HCT116 (cell line): Measurements from ENCODE around the gene REEP3. TPM values are rescaled to one million over a fixed set of nuclear protein-coding genes. Genes with fewer than 3 reads are reported as not detected.

Source experiments
- ATAC-seq: fragments of 200-7000 bp; cut with Tn5 transposase; 2 replicates; pipeline ENCODE4 v1.9.1; 2020; ENCODE audit warnings: mild to moderate bottlenecking, moderate library complexity
- BruUV-seq: library from RNA; stranded (reverse); fragments of 400-500 nt; replicated peaks from 2 replicates; lab custom pipeline; 2021; lab: Mats Ljungman, UMichigan
- CTCF ChIA-PET: fragments of 300-600 bp; sonication (Branson Sonifier 250); formaldehyde crosslinking; loops from one replicate; lab custom pipeline; 2021; ENCODE audit warnings: antibody characterized with exemption; lab: Charles Lee
- POLR2A ChIA-PET: fragments of 300-600, 350-600 bp; sonication (Branson Sonifier 250); formaldehyde crosslinking; loops from one replicate; lab custom pipeline; 2021; ENCODE audit warnings: antibody characterized with exemption; lab: Charles Lee
- RAD21 ChIA-PET, 2 experiments: fragments of 300-600 bp; sonication (Branson Sonifier 250); formaldehyde crosslinking; loops; one replicate each; lab custom pipeline; 2023; ENCODE audit warnings: low total read pairs in 2 of 2; ENCODE audit not compliant: uncharacterized antibody in 2 of 2, unreplicated experiment in 2 of 2, low non-redundant PET in 1 of 2; lab: Charles Lee
- DNase-seq: peaks from one replicate; pipeline ENCODE4 v3.0.0-alpha.2; 2010; ENCODE audit warnings: low read depth, low spot score
- H2AFZ ChIP-seq: fragments of 200-600 bp; shearing (Covaris generic), sonication (generic); 2 replicates; pipeline ENCODE4 v1.6.1; 2017; ENCODE audit warnings: low read depth, mixed run types, mixed read lengths, antibody characterized with exemption, low read length; ENCODE audit not compliant: poor library complexity, severe bottlenecking
- H3K27ac ChIP-seq: 2 replicates; pipeline ENCODE4 v1.5.1; 2012; ENCODE audit warnings: low read depth, low read length
- H3K27me3 ChIP-seq: fragments of 200-600 bp; sonication (generic); 2 replicates; pipeline ENCODE4 v1.6.1; 2016; ENCODE audit warnings: mixed run types, low read length, mixed read lengths; ENCODE audit not compliant: insufficient read depth
- H3K36me3 ChIP-seq, 2 experiments: fragments of 200-500 bp in 1 of 2; fragments of 200-600 bp in 1 of 2; sonication (Bioruptor generic) in 1 of 2; sonication (generic) in 1 of 2; 2 replicates each; pipeline versions ENCODE4 v1.5.1 to v1.6.1; 2014 to 2016; ENCODE audit warnings: low read length in 2 of 2, inconsistent platforms in 1 of 2, mixed read lengths in 1 of 2, mixed run types in 1 of 2; ENCODE audit not compliant: insufficient read depth in 2 of 2, control insufficient read depth in 1 of 2
- H3K4me1 ChIP-seq, 2 experiments: fragments of 200-600 bp in 1 of 2; sonication (generic) in 1 of 2; 2 replicates each; pipeline versions ENCODE4 v1.5.1 to v1.6.1; 2012 to 2017; ENCODE audit warnings: low read length in 2 of 2, inconsistent platforms in 1 of 2, mild to moderate bottlenecking in 1 of 2, mixed read lengths in 1 of 2, mixed run types in 1 of 2, moderate library complexity in 1 of 2; ENCODE audit not compliant: insufficient read depth in 2 of 2, control insufficient read depth in 1 of 2
- H3K4me2 ChIP-seq: fragments of 200-600 bp; sonication (generic); 2 replicates; pipeline ENCODE4 v1.6.1; 2017; ENCODE audit warnings: mixed run types, low read length, mixed read lengths
- H3K4me3 ChIP-seq, 2 experiments: fragments of 200-600 bp in 1 of 2; sonication (generic) in 1 of 2; replicated peaks in 1 of 2; 2 replicates each; pipeline ENCODE4 v1.5.1; 2011 to 2016; ENCODE audit warnings: low read length in 2 of 2, control low read depth in 1 of 2, low read depth in 1 of 2, mild to moderate bottlenecking in 1 of 2, mixed read lengths in 1 of 2, mixed run types in 1 of 2
- H3K79me2 ChIP-seq: fragments of 200-600 bp; sonication (generic); 2 replicates; pipeline ENCODE4 v1.6.1; 2017; ENCODE audit warnings: mild to moderate bottlenecking, mixed run types, low read length, moderate library complexity, mixed read lengths; ENCODE audit not compliant: insufficient read depth
- H3K9ac ChIP-seq: fragments of 200-600 bp; sonication (generic); 2 replicates; pipeline ENCODE4 v1.6.1; 2016; ENCODE audit warnings: low read length, mixed read lengths
- H3K9me2 ChIP-seq: fragments of 200-600 bp; sonication (generic), shearing (Covaris generic); 2 replicates; pipeline ENCODE4 v1.6.1; 2017; ENCODE audit warnings: mixed run types, mild to moderate bottlenecking, moderate library complexity; ENCODE audit not compliant: insufficient read depth
- H3K9me3 ChIP-seq, 2 experiments: fragments of 200-500 bp in 1 of 2; fragments of 200-600 bp in 1 of 2; sonication (Bioruptor generic) in 1 of 2; sonication (generic) in 1 of 2; 2 replicates each; pipeline ENCODE4 v1.6.1; 2014 to 2017; ENCODE audit warnings: low read length in 2 of 2, mixed read lengths in 2 of 2, inconsistent platforms in 1 of 2, low read depth in 1 of 2, mild to moderate bottlenecking in 1 of 2, mixed run types in 1 of 2, moderate library complexity in 1 of 2; ENCODE audit not compliant: control insufficient read depth in 1 of 2, insufficient read depth in 1 of 2
- H4K20me1 ChIP-seq: fragments of 200-600 bp; sonication (generic), shearing (Covaris generic); 2 replicates; pipeline ENCODE4 v1.6.1; 2017; ENCODE audit warnings: mixed run types, mild to moderate bottlenecking, moderate library complexity; ENCODE audit not compliant: insufficient read depth
- CBX3 ChIP-seq: IDR thresholded peaks from 2 replicates; pipeline ENCODE4 v1.6.1; 2012; ENCODE audit warnings: low read depth
- EGR1 ChIP-seq: IDR thresholded peaks from 2 replicates; pipeline ENCODE4 v1.6.1; 2012; ENCODE audit warnings: low read depth
- ELF1 ChIP-seq: IDR thresholded peaks from 2 replicates; pipeline ENCODE4 v1.6.1; 2012; ENCODE audit warnings: low read depth, borderline replicate concordance
- EZH2 ChIP-seq: fragments of 200-600 bp; sonication (generic); IDR thresholded peaks from 2 replicates; pipeline ENCODE4 v1.6.1; 2017; ENCODE audit warnings: antibody characterized with exemption, mixed run types
- EZH2phosphoT487 ChIP-seq: fragments of 200-600 bp; IDR thresholded peaks from 2 replicates; pipeline ENCODE4 v1.6.1; 2018; ENCODE audit warnings: antibody characterized with exemption, borderline replicate concordance
- MAX ChIP-seq: IDR thresholded peaks from 2 replicates; pipeline ENCODE4 v1.6.1; 2012
- POLR2A ChIP-seq: IDR thresholded peaks from 2 replicates; pipeline ENCODE4 v1.7.0; 2011; ENCODE audit warnings: borderline replicate concordance; ENCODE audit not compliant: insufficient read depth, insufficient read length; ENCODE audit errors: extremely low read depth
- RAD21 ChIP-seq: IDR thresholded peaks from 2 replicates; pipeline ENCODE4 v1.6.1; 2012; ENCODE audit warnings: low read depth, mild to moderate bottlenecking
- SP1 ChIP-seq: IDR thresholded peaks from 2 replicates; pipeline ENCODE4 v1.6.1; 2012; ENCODE audit warnings: low read depth
- ZFX ChIP-seq: fragments of 450-650 bp; IDR thresholded peaks from 2 replicates; pipeline ENCODE4 v1.6.1; 2017
- ZNF274 ChIP-seq: fragments of 200-500 bp; sonication (Bioruptor generic); IDR thresholded peaks from 2 replicates; pipeline ENCODE4 v1.6.1; 2014; ENCODE audit warnings: mild to moderate bottlenecking, low read depth, low read length, inconsistent platforms
- intact Hi-C: fragments of 100-400 bp; cut with micrococcal nuclease; formaldehyde crosslinking; loops from 2 replicates; pipeline ENCODE4 v1.10.0; 2022
- total RNA-seq: library from RNA; stranded (reverse); gene quantifications from one replicate; pipeline ENCODE4 v1.2.1, GENCODE V29; 2021; ENCODE audit not compliant: unreplicated experiment
- TF ChIP-seq, protein P1 (sequence below): IDR thresholded peaks from 2 replicates; pipeline ENCODE4 v1.6.1; 2012; ENCODE audit warnings: low read depth

Gene REEP3
- total RNA-seq, 1 experiment from 2014 or later: 41.3 TPM

DNA sequence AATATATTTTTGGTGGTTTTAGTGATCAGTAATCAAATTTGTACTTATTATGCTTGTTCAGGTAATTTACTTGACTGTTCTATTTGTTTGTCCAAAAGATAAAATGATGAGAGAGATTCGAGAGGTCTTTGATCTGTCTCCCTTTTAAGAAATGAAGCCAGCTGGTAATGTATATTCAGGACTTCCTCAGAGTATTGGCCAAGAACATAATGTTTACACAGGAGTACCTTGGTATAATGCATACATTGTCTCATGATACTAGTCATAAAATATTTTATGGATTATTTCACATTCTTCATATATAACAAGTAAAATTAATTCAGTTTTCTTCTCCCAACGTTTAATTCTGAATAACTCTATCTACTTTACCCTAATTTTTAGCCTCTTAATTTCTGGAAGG is 100.9 kb downstream of the REEP3 start:
- ChIA-PET CTCF (interaction anchor here (1.2 kb wide), 1 partner anchor 8 kb away, joined by 3 read pairs; no protein-coding TSS in a partner anchor), POLR2A (interaction anchor here (1.2 kb wide), 1 partner anchor 14 kb away, joined by 3 read pairs; no protein-coding TSS in a partner anchor), RAD21 (no interaction called here)
- Histone ChIP-seq H4K20me1 (no peaks in the 10 kb centered on the region), H3K36me3 (peaks cover 0 to 6% of the 10 kb centered on the region in 2 experiments; a peak in 2 of 4 replicates), H3K79me2 (no peaks in the 10 kb centered on the region), H3K9me3 (no peaks in the 10 kb centered on the region), H3K4me3 (no peak overlapping the region), H2AFZ (no peak overlapping the region), H3K9ac (no peak overlapping the region), H3K4me1 (peaks cover 0 to under 1% of the 10 kb centered on the region in 2 experiments; a peak in 1 of 4 replicates), H3K27me3 (no peaks in the 10 kb centered on the region), H3K9me2 (no peaks in the 10 kb centered on the region), H3K4me2 (no peak overlapping the region), H3K27ac (no peak overlapping the region)
- no peak for DNase-seq
- no peak for ATAC-seq
- TF ChIP-seq RAD21 (no peak), POLR2A (no peak), MAX (no peak), CBX3 (no peak), EZH2 (no peak), SP1 (no peak), EZH2phosphoT487 (no peak), ZFX (no peak), ELF1 (no peak), EGR1 (no peak), ZNF274 (no peak)
- TF ChIP-seq, protein P1, sequence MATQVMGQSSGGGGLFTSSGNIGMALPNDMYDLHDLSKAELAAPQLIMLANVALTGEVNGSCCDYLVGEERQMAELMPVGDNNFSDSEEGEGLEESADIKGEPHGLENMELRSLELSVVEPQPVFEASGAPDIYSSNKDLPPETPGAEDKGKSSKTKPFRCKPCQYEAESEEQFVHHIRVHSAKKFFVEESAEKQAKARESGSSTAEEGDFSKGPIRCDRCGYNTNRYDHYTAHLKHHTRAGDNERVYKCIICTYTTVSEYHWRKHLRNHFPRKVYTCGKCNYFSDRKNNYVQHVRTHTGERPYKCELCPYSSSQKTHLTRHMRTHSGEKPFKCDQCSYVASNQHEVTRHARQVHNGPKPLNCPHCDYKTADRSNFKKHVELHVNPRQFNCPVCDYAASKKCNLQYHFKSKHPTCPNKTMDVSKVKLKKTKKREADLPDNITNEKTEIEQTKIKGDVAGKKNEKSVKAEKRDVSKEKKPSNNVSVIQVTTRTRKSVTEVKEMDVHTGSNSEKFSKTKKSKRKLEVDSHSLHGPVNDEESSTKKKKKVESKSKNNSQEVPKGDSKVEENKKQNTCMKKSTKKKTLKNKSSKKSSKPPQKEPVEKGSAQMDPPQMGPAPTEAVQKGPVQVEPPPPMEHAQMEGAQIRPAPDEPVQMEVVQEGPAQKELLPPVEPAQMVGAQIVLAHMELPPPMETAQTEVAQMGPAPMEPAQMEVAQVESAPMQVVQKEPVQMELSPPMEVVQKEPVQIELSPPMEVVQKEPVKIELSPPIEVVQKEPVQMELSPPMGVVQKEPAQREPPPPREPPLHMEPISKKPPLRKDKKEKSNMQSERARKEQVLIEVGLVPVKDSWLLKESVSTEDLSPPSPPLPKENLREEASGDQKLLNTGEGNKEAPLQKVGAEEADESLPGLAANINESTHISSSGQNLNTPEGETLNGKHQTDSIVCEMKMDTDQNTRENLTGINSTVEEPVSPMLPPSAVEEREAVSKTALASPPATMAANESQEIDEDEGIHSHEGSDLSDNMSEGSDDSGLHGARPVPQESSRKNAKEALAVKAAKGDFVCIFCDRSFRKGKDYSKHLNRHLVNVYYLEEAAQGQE: no peak
- BruUV-seq: no TSS peak
- intact Hi-C loops: loop anchor here (10.0 kb wide), 1 partner anchor 1027 kb away; no protein-coding TSS in a partner anchor
